Measurements from ENCODE around the gene FAIM2.

- TF ChIP-seq EZH2 (IDR thresholded peaks at IDR 0.05; ENCODE audit: low read length, missing control alignments) (no peak), CTCF (conservative IDR thresholded peaks at IDR 0.05 in 1 of 2, IDR thresholded peaks at IDR 0.05 in 1 of 2; ENCODE audit: low read depth in 1 of 2, low read length in 2 of 2) (no peak)
These were observed 19.4 kb upstream of the FAIM2 start for GRCh38 chr12:49923035-49923644.

Data from fibroblast of lung (primary cell).